ENCODE results near the gene CALD1.

The CALD1 gene

DNA sequence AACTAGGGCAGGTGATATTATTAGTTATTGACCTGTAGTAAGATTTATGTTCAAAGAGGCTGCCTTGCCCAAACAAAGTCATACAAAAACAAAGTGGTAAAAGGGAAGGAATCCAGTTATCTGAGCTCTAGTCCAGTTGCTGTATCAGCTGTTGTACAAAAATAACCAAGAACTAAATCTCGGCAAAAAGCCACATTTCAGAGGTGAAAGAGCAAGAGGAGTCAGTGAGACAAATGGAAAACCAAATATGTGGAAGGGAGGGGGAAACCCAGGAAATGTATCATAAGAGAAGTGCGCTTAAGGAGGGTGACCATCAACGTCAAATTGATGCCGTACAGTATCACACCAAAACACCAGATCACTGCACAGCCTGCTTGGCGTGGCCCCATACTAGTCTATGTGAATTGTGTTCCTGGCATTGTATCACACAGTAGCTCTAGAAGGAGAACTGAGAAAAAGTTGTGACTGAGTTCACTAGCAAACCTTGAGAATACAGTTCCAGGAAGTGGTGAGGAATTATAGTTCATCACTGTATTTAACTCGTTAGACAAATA is 213.3 kb downstream of the CALD1 start:
- Histone ChIP-seq H3K4me1 (ENCODE audit: insufficient read depth, low read length) (peaks cover 14% of the 10 kb centered on the region; the same call in 1 of the 2 replicates), H2AFZ (ENCODE audit: low read depth, low read length) (no peak overlapping the region), H3K79me2 (ENCODE audit: insufficient read depth, low read length) (peaks cover 12% of the 10 kb centered on the region), H3K4me2 (ENCODE audit: insufficient read depth, low read length) (no peak overlapping the region), H3K9ac (ENCODE audit: low read depth, low read length) (no peak overlapping the region), H3K4me3 (ENCODE audit: low read depth in 1 of 2, low read length in 2 of 2) (no peak overlapping the region), H3K27me3 (ENCODE audit: insufficient read depth, low read length, poor library complexity) (no peaks in the 10 kb centered on the region), H3K27ac (ENCODE audit: low read length) (no peak overlapping the region), H3K36me3 (ENCODE audit: insufficient read depth, low read length) (peaks cover 53% of the 10 kb centered on the region; the same call in 1 of the 2 replicates), H4K20me1 (ENCODE audit: insufficient read depth, low read length) (0 out of 2 replicates have a peak, but pooled peaks cover 3% of the 10 kb centered on the region), H3K9me3 (ENCODE audit: insufficient read depth, low read length, severe bottlenecking) (no peaks in the 10 kb centered on the region)
- TF ChIP-seq EZH2 (IDR thresholded peaks at IDR 0.05; ENCODE audit: borderline replicate concordance, low read depth, low read length, severe bottlenecking) = no peak
- TF ChIP-seq, protein P1, sequence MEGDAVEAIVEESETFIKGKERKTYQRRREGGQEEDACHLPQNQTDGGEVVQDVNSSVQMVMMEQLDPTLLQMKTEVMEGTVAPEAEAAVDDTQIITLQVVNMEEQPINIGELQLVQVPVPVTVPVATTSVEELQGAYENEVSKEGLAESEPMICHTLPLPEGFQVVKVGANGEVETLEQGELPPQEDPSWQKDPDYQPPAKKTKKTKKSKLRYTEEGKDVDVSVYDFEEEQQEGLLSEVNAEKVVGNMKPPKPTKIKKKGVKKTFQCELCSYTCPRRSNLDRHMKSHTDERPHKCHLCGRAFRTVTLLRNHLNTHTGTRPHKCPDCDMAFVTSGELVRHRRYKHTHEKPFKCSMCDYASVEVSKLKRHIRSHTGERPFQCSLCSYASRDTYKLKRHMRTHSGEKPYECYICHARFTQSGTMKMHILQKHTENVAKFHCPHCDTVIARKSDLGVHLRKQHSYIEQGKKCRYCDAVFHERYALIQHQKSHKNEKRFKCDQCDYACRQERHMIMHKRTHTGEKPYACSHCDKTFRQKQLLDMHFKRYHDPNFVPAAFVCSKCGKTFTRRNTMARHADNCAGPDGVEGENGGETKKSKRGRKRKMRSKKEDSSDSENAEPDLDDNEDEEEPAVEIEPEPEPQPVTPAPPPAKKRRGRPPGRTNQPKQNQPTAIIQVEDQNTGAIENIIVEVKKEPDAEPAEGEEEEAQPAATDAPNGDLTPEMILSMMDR (IDR thresholded peaks at IDR 0.05; ENCODE audit: borderline replicate concordance, extremely low read depth, low read length, poor library complexity, severe bottlenecking) = no peak
- DNase-seq (no peak), ATAC-seq (ENCODE audit: insufficient read depth, low read depth) (no peak)

DNA sequence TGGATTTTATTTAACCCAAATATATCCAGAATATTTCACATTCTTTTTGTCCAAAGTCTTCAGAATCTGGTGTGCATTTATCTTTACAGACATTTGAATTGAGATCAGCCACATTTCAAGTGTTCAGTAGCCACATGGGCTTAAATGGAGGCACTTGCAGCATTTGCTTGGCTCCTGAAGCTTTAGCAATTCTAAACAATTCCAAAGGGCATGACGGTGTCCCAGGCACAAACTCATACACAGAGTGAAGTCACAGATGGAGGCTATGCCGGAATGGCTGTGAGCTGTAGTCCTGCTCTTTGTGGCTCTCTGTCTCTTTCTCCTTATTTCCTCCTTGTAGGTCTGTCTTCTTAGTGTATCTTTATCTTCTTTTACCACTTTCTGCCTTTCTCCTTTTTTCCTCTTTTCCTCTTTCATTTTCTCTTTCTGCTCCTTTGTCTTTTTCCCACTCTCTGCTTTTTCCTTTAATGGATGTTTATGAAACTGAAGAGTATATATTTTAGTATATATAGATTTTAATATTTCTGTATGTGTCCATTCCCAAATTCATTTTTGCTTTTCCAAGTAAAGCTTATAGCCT is 214.5 kb downstream of the CALD1 start:
- no peak overlapping the region for H3K9ac ChIP-seq (ENCODE audit: low read depth, low read length)

DNA sequence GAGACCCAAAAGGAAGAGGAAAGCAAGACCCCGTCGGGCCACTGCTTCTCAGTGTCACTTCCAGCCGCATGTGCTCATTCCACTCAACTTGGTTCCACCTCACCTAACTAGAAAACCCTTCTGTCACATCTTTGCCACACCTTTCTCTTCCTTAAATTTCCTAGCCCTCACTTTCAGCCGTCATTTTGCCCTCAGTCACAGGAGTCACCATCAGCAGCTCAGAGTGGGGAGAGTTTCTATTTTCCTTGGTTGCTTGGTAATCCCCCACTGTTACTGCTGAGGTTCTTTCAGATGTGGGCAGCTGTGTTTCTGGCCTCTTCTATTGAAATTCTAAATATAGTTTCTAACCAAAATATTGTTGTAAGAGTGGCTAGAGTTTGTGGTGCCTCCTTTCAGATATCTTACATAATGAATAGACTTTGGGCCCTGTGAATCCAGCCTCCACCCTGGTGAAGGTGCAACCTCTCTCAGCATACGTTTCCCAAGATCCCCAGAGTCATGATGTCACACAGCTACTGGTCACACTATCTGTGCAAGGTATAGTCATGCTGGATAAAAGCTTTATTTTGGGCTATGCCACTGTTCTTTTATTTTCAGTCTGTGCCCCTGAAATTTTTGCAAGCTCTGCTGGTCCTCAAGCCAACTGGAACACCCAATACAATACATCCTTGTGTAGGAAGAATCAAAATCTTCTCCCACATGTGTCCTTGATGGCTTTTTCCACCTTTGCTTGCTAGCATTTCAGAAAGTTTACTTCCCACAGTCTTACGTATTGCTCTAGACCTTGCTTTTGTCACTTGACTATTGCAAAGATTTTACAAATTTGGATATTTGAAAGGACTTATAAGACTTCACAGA is 216.0 kb downstream of the CALD1 start:
- no peaks in the 10 kb centered on the region for H3K27me3 ChIP-seq (ENCODE audit: insufficient read depth, low read length, poor library complexity)
- H3K4me3 ChIP-seq (ENCODE audit: low read depth in 1 of 2, low read length in 2 of 2) = no peak overlapping the region
- no peak for TF ChIP-seq EZH2 (IDR thresholded peaks at IDR 0.05; ENCODE audit: borderline replicate concordance, low read depth, low read length, severe bottlenecking)
- TF ChIP-seq, protein P1 (IDR thresholded peaks at IDR 0.05; ENCODE audit: borderline replicate concordance, extremely low read depth, low read length, poor library complexity, severe bottlenecking) = no peak
- peaks cover 45% of the 10 kb centered on the region; the same call in 1 of the 2 replicates for H3K36me3 ChIP-seq (ENCODE audit: insufficient read depth, low read length)
- H4K20me1 ChIP-seq (ENCODE audit: insufficient read depth, low read length) = 0 out of 2 replicates have a peak, but pooled peaks cover 3% of the 10 kb centered on the region
- H3K79me2 ChIP-seq (ENCODE audit: insufficient read depth, low read length) = no peaks in the 10 kb centered on the region
- DNase-seq (no peak), ATAC-seq (ENCODE audit: insufficient read depth, low read depth) (no peak)
- no peak overlapping the region for H3K4me2 ChIP-seq (ENCODE audit: insufficient read depth, low read length)
- no peak overlapping the region for H3K9ac ChIP-seq (ENCODE audit: low read depth, low read length)
- no peak overlapping the region for H3K27ac ChIP-seq (ENCODE audit: low read length)
- no peaks in the 10 kb centered on the region for H3K9me3 ChIP-seq (ENCODE audit: insufficient read depth, low read length, severe bottlenecking)
- H2AFZ ChIP-seq (ENCODE audit: low read depth, low read length) = no peak overlapping the region
- H3K4me1 ChIP-seq (ENCODE audit: insufficient read depth, low read length) = no peaks in the 10 kb centered on the region

More for the DNA sequence above, 214.5 kb downstream of the CALD1 start:
- no peak overlapping the region for H3K4me2 ChIP-seq (ENCODE audit: insufficient read depth, low read length)
- H3K79me2 ChIP-seq (ENCODE audit: insufficient read depth, low read length) = peaks cover 3% of the 10 kb centered on the region; the same call in 1 of the 2 replicates
- H2AFZ ChIP-seq (ENCODE audit: low read depth, low read length) = no peak overlapping the region
- peaks cover 53% of the 10 kb centered on the region; the same call in 1 of the 2 replicates for H3K36me3 ChIP-seq (ENCODE audit: insufficient read depth, low read length)
- no peaks in the 10 kb centered on the region for H3K27me3 ChIP-seq (ENCODE audit: insufficient read depth, low read length, poor library complexity)
- TF ChIP-seq EZH2 (IDR thresholded peaks at IDR 0.05; ENCODE audit: borderline replicate concordance, low read depth, low read length, severe bottlenecking) = no peak
- TF ChIP-seq, protein P1 (IDR thresholded peaks at IDR 0.05; ENCODE audit: borderline replicate concordance, extremely low read depth, low read length, poor library complexity, severe bottlenecking) = no peak
- no peak for DNase-seq
- no peaks in the 10 kb centered on the region for H3K9me3 ChIP-seq (ENCODE audit: insufficient read depth, low read length, severe bottlenecking)
- H3K4me3 ChIP-seq (ENCODE audit: low read depth in 1 of 2, low read length in 2 of 2) = no peak overlapping the region
- peaks cover 2% of the 10 kb centered on the region; the same call in 1 of the 2 replicates for H3K4me1 ChIP-seq (ENCODE audit: insufficient read depth, low read length)
- H3K27ac ChIP-seq (ENCODE audit: low read length) = no peak overlapping the region
- no peak for ATAC-seq (ENCODE audit: insufficient read depth, low read depth)
- H4K20me1 ChIP-seq (ENCODE audit: insufficient read depth, low read length) = 0 out of 2 replicates have a peak, but pooled peaks cover 3% of the 10 kb centered on the region

Measured in DND-41 (cell line).